ENCODE data around the gene TRAM2.

Gene TRAM2

GRCh38 chr6:52594221-52594620, 17.4 kb upstream of the TRAM2 start:
- DNase-seq (ENCODE audit: low read depth), result no peak

GRCh38 chr6:52591832-52592231, 15.0 kb upstream of the TRAM2 start:
- DNase-seq (ENCODE audit: low read depth), result no peak

DNA sequence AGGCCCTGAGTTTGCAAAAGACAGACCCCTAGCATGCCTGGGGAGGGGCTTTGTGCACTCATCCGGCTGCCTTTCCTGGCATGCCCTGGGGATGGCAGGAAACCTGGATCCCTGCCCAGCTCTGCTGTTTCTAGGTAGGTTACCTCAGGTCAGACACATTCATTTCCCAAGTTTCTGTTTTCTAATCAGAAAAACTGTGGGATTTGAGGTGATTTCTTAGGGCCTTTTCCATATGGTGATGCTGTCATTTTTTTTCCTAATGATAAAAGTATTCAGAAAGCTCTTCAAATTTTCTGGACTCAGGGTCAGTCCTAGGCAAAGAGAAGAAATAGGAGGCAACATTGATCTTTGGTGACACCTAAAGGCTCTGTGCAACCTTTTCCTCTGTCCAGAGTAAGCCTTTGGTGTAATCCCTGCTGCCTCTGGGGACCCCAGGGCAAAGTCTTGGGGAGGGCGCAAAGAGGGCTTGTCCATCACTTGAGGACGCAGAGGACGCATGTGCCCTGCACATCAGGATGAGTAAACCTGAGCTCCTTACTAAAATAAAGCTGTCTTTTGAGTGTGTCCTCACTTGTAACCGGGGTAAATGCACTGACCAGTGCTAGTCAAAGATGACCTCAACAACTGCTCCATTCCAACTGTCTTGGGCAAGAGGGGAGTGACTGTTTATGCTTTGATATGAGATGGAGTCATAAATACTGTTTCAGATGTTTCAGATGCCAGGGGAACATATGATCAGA, 13.5 kb upstream of the TRAM2 start:
- DNase-seq (ENCODE audit: low read depth), result no peak

DNA sequence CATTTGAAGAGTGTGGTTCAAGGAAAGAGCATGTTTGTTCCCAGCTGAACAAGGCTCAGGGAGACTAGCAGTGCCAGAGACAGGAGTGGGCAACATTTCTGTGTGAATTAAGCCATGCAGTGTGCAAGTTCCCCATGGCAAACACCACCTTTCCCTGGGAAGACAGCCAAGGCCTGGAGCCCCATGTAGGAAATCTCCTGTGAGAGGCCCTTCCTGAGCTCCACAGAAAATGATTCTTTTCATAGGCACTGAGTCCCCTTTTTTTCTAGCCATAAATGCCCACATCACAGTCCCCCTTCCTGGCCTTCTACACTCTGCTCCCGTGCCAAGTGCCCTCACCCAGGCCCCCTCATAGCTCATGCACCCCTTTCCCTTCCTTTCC, 11.8 kb upstream of the TRAM2 start:
- no peak for DNase-seq (ENCODE audit: low read depth)

DNA sequence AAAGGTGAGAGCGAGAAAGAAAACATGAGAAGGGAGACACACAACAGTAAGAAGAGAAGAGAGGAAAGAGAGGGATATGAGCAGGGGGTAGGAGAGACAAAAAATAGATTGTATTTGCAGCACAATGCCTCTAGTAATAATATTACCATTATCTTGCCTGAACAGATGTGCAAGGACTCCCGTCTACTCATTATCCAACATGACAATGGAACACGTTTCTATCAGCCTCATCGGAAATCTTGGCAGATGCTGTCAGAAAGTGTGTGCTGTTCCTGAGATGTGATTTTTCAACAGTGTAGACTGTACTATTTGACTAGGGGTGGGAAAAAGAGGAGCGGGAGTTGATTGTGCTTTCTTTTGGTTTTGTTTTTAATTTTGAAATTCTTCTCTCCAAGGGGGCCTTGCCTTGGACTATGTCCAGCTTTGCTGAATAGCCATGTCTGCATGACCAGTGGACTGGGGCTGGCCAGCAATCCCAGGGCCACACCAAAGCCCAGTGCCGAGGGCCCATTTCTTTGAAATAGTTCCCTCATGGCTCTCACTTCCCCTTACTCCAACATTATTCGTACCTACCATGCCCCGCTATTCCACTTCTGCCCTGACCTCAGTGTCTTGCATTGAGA, 11.3 kb upstream of the TRAM2 start:
- DNase-seq (ENCODE audit: low read depth), result no peak

GRCh38 chr6:52587001-52587400, 10.1 kb upstream of the TRAM2 start:
- no peak for DNase-seq (ENCODE audit: low read depth)

- no peak for DNase-seq (ENCODE audit: low read depth)
These were observed 7.3 kb upstream of the TRAM2 start for GRCh38 chr6:52584203-52584602.

DNA sequence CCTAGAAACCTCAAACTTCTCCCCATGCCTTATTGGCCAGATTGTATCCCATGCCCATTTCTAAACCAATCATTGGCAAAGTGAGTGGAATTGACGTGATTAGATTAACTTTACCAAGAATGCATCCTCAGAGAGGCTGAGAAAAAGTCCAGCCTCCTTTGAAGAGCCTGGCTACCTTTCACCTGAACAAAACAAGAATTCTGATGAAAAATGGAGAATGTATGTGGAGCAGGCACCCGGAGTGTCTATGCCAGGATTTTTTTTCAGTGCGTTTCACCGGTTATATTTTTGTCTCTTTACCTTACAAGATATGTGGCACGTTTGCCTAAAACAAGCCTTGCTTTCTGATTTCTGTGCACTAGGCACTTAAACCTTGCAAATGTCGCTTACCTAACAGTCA, 6.1 kb upstream of the TRAM2 start:
- no peak for DNase-seq (ENCODE audit: low read depth)

GRCh38 chr6:52582446-52582845, 5.6 kb upstream of the TRAM2 start:
- DNase-seq (ENCODE audit: low read depth), result no peak

GRCh38 chr6:52580905-52581304, 4.0 kb upstream of the TRAM2 start:
- DNase-seq (ENCODE audit: low read depth), result no peak

DNA sequence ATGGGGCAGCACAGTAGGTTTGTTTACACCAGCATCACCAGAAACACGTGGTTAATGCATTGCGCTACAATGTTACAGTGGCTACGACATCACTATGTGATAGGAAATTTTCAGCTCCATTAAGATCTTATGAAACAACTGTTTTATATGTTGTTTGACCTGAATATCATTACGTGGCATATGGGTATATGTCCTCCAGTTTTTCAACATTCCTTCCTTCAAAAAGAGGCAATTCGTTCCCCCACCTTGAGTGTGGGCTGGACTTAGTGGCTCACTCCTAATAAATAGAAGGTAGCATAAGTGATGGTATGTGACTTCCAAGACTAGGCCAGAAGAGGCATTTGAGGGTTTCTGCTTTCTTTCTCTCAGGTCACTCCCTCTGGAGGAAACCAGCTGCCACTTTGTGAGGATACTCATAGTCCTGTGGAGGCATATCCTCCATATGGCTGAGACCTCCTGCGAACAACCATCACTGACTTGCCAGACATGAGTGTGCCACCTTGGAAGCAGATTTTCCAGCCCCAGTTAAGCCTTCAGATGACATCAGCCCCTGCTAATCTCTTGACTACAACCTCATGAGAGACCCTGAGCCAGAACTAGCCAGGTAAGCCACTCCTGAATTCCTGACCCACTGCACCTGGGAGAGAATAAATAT, 2.3 kb upstream of the TRAM2 start:
- no peak for DNase-seq (ENCODE audit: low read depth)

DNA sequence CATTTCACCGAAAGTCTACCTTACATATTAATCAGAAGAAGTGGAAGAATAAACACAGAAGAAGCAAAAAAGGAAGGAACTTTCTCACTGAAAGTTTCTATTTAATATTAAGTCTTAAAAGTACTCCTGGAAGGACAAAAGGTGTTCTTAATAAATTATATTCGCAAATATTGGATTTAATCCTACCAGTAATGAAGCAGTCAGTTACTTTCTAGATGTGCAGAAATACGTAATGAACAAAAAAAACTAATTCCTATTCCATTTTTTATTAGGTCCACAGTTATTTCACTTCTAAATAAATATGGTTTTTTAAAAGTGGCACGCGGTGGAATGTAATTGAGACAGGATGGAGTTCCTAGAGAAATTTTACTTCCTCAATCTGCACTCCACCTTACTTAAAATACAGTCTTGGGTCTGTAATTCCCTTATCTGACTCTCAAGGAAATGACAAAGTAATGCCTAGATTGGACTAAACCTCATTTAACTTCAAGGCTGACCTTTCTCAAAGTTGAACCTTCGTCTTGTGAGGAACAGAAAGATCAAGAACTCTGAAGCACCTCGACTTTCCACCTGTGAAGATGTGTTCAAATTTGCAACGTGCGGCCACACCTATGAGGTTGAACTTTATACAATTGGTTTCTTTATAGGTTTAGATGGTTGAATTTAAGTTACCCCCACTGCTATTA, 1.1 kb upstream of the TRAM2 start:
- DNase-seq (ENCODE audit: low read depth), result no peak

DNA sequence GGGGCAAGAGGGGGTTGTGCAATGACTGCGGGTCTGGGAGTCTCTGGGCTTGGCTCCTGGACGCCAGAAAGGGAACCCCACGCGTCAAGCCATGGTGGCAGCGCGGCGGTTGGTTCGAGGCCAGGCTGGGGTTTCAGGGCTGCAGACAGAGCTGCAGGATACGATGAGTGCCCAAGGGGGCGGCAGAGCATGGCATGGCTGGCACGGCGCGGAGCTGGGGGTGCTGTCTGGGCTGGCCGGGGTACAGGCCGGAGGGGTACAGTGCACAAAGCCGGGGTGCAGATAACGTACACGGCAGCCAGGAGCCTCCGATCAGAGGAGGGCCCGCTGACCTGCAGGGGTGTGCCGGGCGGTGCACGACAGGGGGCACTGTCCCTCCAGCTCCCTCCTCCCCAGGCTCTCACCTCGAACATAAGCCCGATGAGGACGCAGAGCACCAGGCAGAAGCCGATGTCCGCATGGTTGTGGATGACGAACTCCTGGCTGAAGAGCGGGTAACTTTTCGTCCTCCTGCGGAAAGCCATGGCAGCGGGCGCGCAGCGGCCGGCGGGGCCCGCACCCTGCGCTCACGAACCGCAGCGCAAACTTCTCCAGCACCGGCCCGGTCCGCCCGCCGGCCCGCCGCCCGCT, 353 bp downstream of the TRAM2 start:
- no peak for DNase-seq (ENCODE audit: low read depth)

DNA sequence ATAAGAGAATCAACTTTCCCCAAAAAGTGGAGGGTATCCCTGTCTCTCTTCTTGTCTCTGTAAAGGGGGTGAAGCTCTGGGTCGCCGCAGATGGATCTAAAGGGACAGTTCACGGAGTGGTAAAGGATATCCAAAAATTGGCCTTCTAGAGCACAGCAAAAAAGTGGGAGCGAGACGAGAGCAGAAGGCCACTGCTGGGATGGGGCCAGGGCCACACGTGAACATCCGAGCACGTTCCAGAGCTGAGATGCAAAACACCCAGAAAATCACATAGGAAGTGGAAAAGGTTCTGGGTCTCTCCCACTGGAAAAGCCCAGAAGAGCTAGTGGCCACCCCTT, 837 bp downstream of the TRAM2 start:
- DNase-seq (ENCODE audit: low read depth), result no peak

GRCh38 chr6:52575502-52575892, 1.4 kb downstream of the TRAM2 start:
- no peak for DNase-seq (ENCODE audit: low read depth)

GRCh38 chr6:52574709-52575501, 2.0 kb downstream of the TRAM2 start:
- peak; percentile 45 for DNase-seq (ENCODE audit: low read depth)

GRCh38 chr6:52573295-52573694, 3.6 kb downstream of the TRAM2 start:
- DNase-seq (ENCODE audit: low read depth), result no peak

- DNase-seq (ENCODE audit: low read depth), result no peak
These were observed 4.3 kb downstream of the TRAM2 start for GRCh38 chr6:52572536-52572935.

DNA sequence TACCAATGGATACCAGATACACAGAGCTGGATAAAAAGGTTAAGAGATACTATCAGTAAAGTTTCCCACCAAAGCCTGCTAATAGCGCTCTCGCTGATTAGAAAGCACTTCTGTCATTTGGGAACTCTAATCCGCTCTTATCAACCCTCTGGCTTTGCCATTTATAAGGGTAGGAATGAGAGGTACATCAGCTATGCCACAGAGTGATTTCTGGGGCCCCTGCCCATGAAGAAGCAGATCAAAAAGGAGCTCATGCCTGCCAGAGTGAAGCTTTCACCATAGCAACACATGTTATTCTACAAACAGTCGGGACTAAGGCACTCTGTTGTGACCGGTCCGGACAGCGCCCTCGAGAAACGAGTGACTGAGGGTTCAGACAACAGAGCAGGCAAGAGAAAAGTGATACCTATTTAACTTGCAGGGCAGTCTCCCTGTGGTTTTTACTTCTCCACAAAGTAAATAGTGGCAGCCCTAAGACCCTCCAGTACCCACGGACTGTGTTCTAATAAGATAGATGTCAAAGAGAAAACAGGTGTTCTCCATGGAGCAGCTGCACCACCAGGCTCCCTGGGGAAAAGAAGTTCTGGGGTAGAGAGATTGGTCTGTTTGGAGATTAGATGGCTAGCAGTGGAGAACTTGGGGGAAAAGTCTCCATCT, 5.6 kb downstream of the TRAM2 start:
- DNase-seq (ENCODE audit: low read depth), result no peak

DNA sequence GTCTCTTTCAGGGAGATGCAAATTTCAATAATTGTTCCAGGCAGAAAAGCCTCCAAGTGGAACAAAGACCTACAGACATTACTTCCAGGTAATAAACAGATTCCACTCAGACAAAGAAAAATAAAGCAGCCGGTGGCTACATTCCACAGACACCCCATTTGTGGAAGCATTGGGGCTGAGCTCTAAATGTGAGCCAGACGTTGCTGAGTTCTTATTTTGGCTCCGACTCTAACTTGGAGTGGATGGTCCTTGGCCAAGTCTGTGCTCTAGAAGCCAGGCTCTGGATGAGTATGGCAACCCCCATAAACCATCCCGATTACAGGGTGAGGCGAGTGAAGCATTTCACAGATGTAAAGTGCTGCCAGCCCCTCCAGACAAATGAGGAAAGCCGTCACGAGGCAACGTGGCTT, 6.6 kb downstream of the TRAM2 start:
- no peak for DNase-seq (ENCODE audit: low read depth)

DNA sequence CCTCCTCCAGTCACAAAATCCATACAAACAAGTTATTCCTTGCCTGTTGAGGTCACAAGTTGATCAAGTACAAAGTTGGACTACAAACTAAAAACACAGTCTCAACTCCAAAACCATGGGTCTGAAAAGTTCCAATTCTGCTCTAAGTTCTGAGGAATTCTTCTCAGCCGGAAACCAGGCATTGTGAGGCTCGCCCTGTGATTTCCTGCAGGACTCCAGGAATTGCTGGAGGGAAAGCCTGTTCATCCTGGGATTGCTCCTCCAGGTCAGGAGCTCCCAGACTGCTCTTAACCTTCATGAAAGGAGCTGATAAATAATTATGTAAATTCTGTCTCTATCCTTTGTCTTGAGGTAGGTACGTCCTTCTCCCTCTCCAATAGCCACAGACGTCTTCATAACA, 8.5 kb downstream of the TRAM2 start:
- no peak for DNase-seq (ENCODE audit: low read depth)
